Epithelial cell of prostate (primary cell): Measurements from ENCODE around the gene DDAH1.
"Not testable (repeated sequence)": the region's sequence is repeated elsewhere in the genome, so short reads cannot be mapped to it uniquely, and the experiment has no call there.

Source experiments
- DNase-seq: peaks from one replicate; pipeline ENCODE4 v3.0.0-alpha.2; 2011; ENCODE audit warnings: low read depth, low spot score
- H3K27ac ChIP-seq: fragments of 450-650 bp; 2 replicates; pipeline ENCODE4 v1.5.1; 2017; ENCODE audit warnings: mild to moderate bottlenecking

The DDAH1 gene

DNA sequence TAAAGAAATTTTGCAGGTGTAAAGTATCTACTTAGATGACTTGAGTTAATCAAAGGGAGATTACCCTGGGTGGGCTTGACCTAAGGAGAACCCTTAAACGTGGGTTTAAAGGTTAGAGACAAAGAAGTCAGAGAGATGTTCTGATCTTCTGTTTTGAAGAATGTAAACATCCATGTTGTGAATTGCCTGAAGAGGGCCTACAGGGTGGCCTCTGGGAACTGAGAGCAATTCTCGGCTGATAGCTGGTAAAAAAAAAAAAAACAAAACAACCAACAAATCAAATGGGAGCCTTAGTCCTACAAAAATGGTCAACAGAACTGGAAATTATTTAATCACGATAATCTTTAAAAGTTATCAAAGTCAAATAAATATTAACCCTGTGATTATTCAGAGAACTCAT lies 99.1 kb downstream of the DDAH1 start:
- DNase-seq: no peak
- H3K27ac ChIP-seq: no peak overlapping the region

DNA sequence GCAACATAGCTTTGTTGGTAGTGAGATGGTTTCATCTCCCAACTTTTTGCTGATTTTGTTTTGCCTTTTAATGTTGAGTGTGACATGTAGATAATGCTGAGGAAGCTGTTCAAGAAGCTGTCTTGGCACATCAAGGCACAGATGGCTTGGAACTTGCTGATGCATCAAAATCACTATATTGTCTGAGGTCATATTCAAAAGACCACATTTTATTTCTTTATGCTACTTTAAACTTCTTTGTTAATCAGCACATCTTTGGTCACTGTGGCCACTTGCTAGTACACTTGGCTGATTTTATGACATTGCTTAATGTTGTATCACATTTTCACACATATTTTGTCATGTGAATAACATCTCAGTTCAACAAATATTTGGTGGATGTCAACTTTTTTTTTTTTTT lies 101.4 kb downstream of the DDAH1 start:
- no peak overlapping the region for H3K27ac ChIP-seq
- no peak for DNase-seq

DNA sequence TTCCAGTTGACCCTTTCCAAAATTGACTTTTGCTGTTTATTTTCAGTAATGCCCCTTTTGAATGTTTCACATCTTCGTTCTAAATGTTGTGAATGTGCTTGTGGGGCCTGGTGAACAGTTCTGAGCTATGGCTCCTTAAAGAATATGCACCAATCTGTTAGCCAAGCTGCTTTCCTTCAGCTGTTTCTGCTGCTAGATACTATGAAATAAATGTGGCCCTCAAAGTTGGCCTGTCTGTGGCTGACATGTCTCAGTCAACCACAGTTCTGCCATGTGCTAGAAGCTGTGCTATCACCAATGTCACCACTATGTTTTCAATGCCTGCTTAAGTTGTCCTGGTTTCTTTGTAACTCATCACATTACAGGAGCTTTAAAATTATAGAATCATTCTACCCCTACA lies 101.9 kb downstream of the DDAH1 start:
- H3K27ac ChIP-seq: no peak overlapping the region
- no peak for DNase-seq

DNA sequence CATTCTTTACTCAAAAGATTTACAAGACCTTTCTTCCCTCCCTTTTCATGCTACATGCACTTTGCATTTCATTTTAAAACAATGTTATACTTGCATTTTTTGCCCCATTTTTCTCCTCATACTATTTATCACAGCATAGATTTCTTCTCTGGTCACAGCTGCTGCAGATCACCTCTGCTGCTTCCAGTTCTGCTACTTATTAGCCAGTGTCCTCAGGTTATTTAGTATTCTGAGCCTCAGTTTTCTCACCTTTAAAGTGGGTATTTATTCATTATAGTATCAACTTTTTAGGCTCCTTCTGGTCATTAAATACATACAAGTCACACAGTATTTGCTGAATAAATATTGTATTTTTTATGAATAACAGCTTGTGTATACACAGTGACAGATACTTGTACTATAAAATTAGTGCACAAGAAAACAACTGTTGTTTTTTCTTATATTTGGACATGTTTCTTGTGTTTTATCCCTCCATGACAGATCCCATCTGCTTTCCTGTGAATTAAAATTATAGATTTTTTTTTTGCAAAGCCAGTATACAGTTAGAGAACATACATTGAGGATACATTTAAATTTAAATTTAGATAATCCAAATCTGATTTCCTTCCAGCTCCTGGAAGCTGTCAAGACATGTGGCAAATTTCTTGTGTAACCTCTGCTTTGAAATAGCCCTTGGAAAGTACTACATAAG lies 103.2 kb downstream of the DDAH1 start:
- no peak overlapping the region for H3K27ac ChIP-seq
- no peak for DNase-seq

DNA sequence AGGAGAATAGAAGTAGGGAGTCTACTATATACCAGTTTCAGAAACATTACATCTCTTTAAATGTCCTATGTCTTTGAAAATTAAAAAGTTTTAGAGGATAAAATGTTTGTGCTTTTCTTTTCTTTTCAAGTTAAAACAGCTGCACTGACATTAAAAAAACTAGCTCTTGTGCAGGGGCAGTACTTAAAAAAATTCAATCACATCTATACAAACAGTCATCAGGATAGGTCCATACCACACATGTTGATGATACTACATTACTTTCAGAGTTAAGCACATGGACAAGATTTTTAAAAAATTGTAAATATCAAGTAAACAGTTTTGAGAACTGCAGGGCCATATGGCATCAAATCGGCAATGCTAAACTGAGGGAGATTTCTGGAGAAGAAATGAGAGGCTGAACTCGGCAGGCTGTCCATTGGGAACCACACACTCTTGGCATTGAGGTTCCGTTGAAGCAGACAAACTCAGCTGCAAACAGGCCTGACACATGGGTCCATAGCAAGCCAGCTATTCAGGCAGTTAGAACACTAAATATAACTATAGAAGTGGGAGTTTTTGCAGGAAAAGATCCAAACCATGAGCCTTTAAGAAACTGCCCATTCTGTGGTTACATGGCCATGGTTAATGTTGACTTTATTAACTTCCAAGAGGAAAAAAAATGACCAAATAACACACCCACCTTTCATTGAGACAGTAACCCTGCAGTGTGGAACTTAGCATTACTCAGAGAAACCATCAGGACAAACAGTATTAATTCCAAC lies 104.0 kb downstream of the DDAH1 start:
- H3K27ac ChIP-seq: no peak overlapping the region
- DNase-seq: no peak

DNA sequence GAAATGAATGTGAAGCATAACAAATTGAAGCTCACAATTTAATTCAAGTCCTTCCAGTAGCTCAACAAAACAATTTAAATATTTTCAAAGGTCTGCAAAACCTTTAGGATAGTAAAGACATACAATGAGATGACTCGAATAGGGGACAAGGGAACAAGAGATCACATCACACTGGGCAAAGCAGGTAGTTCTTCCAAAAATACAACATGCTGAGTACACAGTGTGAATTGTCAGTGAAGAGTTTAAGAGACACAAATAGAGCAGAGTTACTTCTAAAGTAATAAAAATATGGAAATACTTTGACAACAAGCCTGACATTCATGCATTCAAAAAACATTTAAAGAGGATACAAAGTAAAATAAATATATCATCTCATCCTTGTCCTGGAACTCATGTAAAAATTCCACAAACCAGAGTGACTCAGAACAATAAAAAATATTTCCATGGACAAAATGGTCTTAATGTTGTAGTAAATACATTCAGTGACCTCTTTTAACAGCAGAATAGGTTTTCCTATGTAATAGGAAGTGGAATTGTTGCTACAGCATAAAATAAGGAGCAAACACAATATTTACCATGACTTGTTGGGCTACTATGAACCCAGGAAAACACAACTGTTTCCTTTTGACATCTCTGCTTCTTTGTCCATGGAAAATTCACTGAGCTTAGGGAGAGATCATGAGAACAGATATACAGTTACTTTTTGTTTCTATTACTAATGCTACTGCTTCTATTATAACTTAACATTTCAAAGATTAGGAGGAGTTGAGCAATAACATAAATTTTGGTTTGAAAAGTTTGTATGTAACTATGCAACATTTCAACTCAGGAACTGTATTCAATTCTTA lies 104.9 kb downstream of the DDAH1 start:
- H3K27ac ChIP-seq: no peak overlapping the region

DNA sequence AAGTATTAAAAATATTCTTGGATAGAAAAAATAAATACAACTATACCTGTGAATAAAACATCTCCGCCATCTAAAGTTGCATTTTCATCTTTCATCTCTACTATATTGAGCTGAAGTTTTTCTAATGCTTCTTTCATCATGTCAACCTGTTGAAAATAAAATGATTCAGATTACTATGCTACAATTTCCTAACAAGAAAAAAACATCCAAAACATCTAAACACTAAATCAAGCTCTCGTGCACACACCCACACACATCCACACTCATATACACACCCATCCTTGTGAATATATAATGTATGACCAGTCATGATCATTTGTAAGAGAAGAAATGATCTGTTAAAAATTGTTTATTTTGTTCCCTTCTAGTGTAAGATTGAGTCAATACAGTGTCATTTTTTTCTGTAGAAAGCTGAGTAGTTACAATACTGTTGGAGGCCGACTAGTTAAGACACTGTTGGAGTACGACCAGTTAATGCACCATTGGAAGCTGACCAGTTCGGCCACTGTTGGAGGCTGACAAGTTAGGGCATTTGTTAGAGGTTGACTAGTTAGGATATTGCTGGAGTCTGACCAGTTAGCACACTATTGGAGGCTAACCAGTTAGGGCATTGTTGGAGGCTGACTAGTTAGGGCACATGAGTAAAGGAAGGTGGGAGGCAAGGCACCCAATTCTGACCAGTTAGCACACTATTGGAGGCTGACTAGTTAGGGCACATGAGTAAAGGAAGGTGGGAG lies 106.1 kb downstream of the DDAH1 start:
- DNase-seq: no peak
- H3K27ac ChIP-seq: no peak overlapping the region

More for the DNA sequence above, 104.9 kb downstream of the DDAH1 start:
- DNase-seq: no peak

DNA sequence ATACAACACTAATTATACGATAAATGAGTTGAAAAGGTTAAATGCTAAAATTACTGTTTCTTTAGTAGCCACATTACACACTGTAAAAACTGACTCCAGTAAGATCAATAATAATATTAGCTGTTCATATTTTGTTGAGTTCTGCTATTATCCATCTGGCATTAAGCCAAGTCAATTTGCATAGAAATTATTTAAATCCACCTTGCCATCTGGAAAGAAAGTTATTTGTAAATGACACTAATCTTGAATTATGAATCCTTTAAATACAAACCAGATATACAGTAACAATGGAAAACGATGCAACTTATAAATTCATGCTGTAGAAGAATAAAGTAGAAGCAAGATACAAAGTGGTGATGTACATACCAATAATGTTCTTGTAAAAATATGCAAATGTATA lies 107.1 kb downstream of the DDAH1 start:
- no peak overlapping the region for H3K27ac ChIP-seq
- DNase-seq: no peak

DNA sequence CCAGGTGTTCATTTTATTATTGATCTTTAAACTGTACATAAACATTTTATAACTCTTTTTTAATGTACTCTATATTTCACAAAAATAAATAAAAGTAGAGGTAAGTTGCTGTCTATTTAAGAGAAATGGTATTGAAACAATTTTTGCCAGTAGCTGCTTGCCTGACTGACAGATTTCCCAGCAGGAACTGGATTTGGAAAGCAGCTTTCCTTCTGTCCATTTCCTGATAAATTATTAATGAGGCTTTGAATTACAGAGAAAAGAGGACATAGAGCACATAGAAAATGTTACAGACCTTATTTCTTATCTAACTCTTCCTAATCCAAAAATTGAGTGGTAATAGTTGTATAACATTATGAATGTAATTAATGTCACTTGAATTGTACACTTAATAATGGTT lies 108.8 kb downstream of the DDAH1 start:
- DNase-seq: no peak

DNA sequence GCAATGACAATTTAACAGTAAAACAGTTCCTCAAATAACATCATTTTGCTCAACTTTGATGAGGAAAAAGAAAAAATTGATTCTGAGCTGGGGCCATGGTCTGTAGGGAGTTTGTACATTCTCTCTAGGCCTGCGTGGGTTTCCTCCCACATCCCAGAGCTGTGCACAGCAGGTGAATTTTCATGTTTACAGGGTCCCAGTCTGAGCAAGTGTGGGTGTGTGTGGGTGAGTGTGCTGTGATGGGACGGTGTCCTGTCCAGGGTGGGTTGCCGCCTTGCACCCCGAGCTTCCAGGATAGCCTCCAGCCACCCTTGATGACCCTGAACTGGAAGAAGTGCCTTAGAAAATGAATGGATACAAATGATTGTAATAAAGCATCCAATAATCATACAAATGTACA lies 112.9 kb downstream of the DDAH1 start:
- no peak overlapping the region for H3K27ac ChIP-seq
- DNase-seq: no peak

More for the DNA sequence above, 108.8 kb downstream of the DDAH1 start:
- no peak overlapping the region for H3K27ac ChIP-seq

DNA sequence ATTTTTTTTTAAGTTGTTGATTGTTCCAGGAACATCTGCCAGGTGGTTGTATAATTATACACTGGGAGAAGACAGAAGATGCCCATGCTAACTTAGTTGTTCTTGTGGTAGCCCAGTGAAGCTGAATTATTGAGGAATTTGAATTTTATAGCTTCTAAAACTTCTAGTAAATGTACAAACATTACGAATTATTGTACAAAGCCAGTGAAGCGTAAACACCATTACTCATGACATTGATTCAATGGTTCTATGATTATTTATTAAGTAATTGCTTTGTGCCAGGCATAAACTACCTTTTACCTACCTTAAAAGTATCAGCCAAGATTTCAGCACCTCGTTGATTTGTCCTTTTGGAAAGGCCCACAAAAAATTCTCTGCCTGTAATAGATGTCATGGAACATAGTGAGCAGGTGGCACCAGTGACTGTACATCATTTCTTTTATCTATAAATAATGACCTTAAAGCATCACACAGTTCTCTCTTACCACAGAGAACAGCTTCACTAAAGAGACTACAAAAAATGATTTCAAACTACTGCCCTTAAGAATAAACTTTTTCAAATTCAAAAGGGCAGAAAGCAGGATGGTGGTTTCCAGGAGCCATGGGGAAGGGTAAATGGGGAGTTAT lies 113.6 kb downstream of the DDAH1 start:
- no peak overlapping the region for H3K27ac ChIP-seq
- no peak for DNase-seq

DNA sequence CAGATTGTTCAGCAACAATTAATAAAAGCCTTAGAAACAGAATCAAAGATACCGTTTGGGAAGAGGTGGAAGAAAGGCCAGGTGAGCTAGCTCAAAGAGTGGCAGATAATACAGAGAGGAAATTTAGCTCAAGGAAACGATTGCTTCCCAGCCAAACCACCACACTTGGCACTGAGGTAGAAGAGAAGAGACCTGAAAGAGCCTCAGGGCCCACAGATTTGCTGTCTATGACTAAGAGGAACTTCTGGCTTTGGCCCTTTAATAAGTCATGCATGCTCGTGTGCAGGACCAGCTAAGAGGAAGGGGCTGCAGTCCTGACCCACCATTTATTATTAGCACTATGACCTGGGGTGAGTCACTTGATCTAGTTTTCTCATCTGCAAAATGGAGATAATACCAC lies 115.7 kb downstream of the DDAH1 start:
- no peak for DNase-seq
- no peak overlapping the region for H3K27ac ChIP-seq

DNA sequence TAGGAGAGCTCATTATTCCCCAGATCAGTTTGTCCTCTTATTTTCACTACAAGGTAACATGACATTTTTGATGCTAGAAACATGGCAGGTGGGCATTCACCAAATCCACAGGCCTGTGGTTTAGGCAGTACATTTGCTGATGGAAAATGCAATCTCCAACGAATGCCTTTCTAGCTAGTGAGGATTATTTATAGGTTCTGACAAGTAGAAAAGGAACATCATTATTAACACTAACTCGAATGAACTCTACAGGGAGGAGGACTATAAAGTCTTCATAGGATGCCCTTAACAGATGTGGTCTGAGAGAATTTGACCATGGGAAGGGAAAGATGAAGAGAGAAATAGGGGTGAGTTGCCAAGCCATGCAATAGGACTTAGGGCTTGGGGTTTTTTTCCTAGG lies 117.1 kb downstream of the DDAH1 start:
- no peak overlapping the region for H3K27ac ChIP-seq
- no peak for DNase-seq

DNA sequence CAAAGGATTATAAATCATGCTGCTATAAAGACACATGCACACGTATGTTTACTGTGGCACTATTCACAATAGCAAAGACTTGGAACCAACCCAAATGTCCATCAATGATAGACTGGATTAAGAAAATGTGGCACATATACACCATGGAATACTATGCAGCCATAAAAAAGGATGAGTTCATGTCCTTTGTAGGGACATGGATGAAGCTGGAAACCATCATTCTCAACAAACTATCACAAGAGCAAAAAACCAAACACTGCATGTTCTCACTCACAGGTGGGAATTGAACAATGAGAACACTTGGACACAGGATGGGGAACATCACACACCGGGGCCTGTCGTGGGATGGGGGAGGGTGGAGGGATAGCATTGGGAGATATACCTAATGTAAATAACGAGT lies 117.7 kb downstream of the DDAH1 start:
- H3K27ac ChIP-seq, DNase-seq: not testable (repeated sequence)

DNA sequence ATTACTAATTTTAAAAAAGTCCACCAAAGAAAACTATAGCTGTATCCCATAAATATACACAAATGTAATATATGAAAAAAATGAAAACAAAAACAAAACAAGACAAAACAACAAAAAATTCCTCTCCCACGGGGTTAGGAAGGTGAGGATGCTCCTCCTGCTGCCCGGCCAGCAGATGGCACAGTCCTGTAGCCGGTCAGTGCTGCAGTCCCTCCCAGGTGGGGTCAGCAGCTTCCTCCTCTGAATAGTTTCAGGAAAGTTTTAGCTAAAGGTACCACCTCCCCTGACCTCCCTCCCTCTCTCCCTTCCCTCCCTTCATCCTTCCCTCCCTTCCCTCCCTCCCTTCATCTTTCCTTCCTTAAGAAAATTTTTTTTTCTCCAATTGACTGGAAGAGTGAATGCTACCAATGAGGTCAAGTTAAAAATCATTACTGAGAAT lies 120.7 kb downstream of the DDAH1 start:
- peak overlapping the region; percentile 42 for H3K27ac ChIP-seq
- DNase-seq: no peak

DNA sequence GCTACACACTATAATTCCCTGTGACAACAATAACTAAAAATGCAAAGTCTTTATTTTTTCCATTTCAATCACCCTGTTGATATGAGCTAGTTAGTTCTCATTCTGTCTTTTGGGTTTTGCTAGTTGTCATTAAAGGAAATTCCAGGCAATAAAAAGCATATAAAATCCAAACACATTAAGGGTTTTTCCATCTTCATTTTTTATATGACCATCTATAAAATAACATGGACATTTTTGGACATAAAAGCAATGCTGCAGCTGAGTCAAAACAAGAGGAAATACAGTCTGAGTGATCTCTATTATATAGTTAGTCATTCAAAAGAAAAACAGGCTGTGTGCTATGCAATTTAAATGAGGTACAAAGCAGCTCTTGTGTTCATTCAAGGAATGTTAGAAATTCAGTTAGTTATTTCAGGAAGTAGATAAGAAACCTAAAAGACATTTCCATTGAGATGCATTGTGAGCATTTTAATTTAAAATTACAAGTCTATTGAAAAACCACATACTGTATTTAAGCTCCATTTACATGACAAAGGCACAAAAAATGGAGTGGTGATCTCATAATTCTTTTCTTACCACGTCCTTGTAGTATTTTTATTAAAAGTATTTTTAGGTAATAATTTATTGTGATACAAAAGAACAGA lies 121.2 kb downstream of the DDAH1 start:
- no peak for DNase-seq
- peak overlapping the region; percentile 42 for H3K27ac ChIP-seq

DNA sequence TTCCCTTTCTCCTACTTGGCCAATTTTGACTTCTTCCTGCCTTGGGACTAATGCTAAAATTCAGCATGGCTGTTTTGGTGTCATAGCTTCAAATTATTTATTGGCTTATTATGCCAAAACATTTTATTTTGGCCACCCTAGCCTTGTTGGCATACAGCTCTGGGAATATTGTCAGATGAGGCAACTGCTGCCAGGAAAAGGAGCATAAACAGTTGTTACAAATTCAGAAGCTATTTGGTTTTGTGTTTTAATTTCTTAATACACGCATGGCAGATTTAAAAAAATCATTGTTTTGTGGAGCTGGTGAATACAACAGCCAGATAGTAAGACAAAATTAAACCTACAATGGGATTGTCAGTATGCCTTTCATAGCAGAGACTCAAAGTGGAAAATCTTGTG lies 121.7 kb downstream of the DDAH1 start:
- no peak for DNase-seq
- H3K27ac ChIP-seq: peak overlapping the region; percentile 42

DNA sequence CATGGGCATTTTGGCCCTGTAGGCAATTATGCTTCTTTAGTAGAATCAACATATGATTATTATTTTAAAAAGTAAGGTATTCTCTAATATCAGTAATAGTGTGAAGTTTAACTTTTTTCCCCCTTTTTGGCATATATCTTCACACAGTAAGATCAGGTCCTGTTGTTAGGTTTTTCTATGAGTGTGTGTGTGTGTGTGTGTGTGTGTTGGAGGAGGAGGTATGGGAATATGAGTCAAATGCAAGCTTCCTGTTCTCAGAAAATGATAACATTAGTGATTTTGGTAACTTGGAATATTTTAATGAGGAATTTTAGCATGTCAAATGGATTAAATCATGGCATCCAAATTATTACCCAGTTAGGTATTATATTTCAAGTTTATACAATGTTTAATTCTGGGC lies 122.8 kb downstream of the DDAH1 start:
- DNase-seq: no peak
- no peak overlapping the region for H3K27ac ChIP-seq

DNA sequence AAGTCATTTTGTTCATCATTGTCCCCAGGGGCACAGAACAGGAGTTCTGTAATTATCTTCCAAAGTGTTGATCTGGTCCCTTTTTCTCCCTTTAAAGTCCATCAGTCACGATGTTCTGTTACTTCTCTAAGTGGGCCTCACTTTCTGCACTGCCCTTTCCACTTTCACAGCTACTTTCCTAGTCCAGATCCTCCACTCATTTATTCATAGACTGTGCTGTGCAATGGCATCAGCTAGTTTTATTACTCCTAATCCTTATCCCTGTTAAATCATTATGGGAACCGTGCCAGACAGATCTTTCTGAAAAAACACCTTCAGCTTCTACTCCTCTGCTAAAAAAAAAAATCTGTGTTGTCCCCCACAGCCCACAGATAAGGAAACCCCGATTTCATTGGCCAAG lies 124.5 kb downstream of the DDAH1 start:
- no peak overlapping the region for H3K27ac ChIP-seq
- no peak for DNase-seq
